B cell (primary cell): ENCODE data around the gene AIG1.

Source experiments
- EZH2 ChIP-seq: IDR thresholded peaks from 2 replicates; pipeline ENCODE4 v1.6.1; 2012; ENCODE audit warnings: borderline replicate concordance, low read depth, mild to moderate bottlenecking, moderate library complexity, low read length; ENCODE audit not compliant: insufficient read depth, poor library complexity, severe bottlenecking
- TF ChIP-seq, protein P1 (sequence below): fragments of 200-600 bp; IDR thresholded peaks from one replicate; pipeline ENCODE4 v1.8.0; 2022; ENCODE audit warnings: antibody characterized with exemption, mild to moderate bottlenecking

DNA sequence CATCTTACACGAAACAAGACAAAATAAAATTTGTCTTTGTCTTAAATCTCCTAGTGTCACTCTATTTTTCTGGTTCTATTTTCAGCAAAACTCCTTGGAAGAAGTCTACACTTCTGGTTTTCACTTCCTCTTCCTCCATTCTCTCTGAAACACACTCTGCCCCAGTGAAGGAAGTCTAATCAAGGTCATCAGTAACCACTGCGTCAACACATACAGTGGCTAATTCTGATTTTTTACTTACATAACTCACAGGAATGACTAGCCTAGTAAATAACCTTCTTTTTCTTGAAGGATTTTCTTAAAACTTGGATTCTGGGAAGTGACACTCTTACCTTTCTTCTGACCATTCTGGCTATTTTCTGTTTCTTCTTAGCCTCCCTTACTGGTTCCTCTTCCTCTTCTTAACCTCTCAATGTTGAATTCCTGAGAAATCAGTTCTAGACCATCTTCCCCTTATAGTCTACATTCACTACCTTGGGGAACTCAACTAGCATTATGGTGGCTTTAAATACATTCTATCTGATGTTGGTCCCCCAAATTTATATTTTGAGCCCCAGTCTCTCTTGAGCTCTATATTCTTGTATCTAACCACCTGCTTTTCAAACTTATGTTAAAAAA lies 37.5 kb downstream of the AIG1 start:
- TF ChIP-seq, protein P1, sequence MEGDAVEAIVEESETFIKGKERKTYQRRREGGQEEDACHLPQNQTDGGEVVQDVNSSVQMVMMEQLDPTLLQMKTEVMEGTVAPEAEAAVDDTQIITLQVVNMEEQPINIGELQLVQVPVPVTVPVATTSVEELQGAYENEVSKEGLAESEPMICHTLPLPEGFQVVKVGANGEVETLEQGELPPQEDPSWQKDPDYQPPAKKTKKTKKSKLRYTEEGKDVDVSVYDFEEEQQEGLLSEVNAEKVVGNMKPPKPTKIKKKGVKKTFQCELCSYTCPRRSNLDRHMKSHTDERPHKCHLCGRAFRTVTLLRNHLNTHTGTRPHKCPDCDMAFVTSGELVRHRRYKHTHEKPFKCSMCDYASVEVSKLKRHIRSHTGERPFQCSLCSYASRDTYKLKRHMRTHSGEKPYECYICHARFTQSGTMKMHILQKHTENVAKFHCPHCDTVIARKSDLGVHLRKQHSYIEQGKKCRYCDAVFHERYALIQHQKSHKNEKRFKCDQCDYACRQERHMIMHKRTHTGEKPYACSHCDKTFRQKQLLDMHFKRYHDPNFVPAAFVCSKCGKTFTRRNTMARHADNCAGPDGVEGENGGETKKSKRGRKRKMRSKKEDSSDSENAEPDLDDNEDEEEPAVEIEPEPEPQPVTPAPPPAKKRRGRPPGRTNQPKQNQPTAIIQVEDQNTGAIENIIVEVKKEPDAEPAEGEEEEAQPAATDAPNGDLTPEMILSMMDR: no peak
- no peak for TF ChIP-seq EZH2
